ENCODE measurements around the gene TRPV2.

The TRPV2 gene

GRCh38 chr17:16477255-16477654 lies 61.9 kb downstream of the TRPV2 start:
- DNase-seq (ENCODE audit: low spot score) = no peak

GRCh38 chr17:16477666-16478065 lies 62.3 kb downstream of the TRPV2 start:
- no peak for DNase-seq (ENCODE audit: low spot score)

GRCh38 chr17:16478649-16479048 lies 63.3 kb downstream of the TRPV2 start:
- DNase-seq (ENCODE audit: low spot score) = no peak

- no peak for DNase-seq (ENCODE audit: low spot score)
Measured at GRCh38 chr17:16479264-16479663, 63.9 kb downstream of the TRPV2 start.

- DNase-seq (ENCODE audit: low spot score) = no peak
Measured at GRCh38 chr17:16480995-16481394, 65.6 kb downstream of the TRPV2 start.

GRCh38 chr17:16482253-16482652 lies 66.9 kb downstream of the TRPV2 start:
- no peak for DNase-seq (ENCODE audit: low spot score)

- DNase-seq (ENCODE audit: low spot score) = no peak
Measured at GRCh38 chr17:16483021-16483645, 67.8 kb downstream of the TRPV2 start.

GRCh38 chr17:16484445-16485175 lies 69.2 kb downstream of the TRPV2 start:
- DNase-seq (ENCODE audit: low spot score) = no peak

Measured in activated CD4-positive, alpha-beta T cell treated with anti-CD3 and anti-CD28 coated beads, Interleukin-2, Interleukin-4, amounts not matched to agents 100 ng/mL and 50 ng/mL, durations not matched to agents 16 hours and 8 hours (primary cell).